Transverse colon (tissue), 3 donors: ENCODE results near the gene IL4R.

Experiments used
- CTCF ChIP-seq, 5 experiments: fragments of 200-600 bp in 3 of 5; fragments of 450-650 bp in 2 of 5; sonication (generic) in 3 of 5; IDR thresholded peaks; 1 replicate in 2 of 5; 2 replicates in 3 of 5; pipeline ENCODE4 v1.5.1; 2016 to 2017; ENCODE audit warnings: antibody characterized with exemption in 5 of 5, inconsistent platforms in 3 of 5, mild to moderate bottlenecking in 2 of 5, moderate library complexity in 1 of 5
- EP300 ChIP-seq: sonication (generic); formaldehyde crosslinking; IDR thresholded peaks from one replicate; pipeline ENCODE4 v1.6.1; 2017; ENCODE audit warnings: antibody characterized with exemption, low read depth

- TF ChIP-seq CTCF (IDR thresholded peaks at IDR 0.05) (no peak), EP300 (no peak)
These were observed 59.5 kb downstream of the IL4R start for GRCh38 chr16:27373312-27373711.
